IPS-20b (cell line): ENCODE measurements around the gene SORL1.
"Not testable (repeated sequence)": the region's sequence is repeated elsewhere in the genome, so short reads cannot be mapped to it uniquely, and the experiment has no call there.

ENCODE experiments used
- H3K27ac ChIP-seq: one replicate; pipeline ENCODE4 v1.5.1; 2013; ENCODE audit warnings: low read length
- H3K27me3 ChIP-seq: 2 replicates; pipeline ENCODE4 v1.6.1; 2013; ENCODE audit warnings: mild to moderate bottlenecking, low read length, inconsistent platforms; ENCODE audit not compliant: insufficient read depth
- H3K36me3 ChIP-seq: 2 replicates; pipeline ENCODE4 v1.6.1; 2013; ENCODE audit warnings: low read depth, mild to moderate bottlenecking, inconsistent platforms, low read length, moderate library complexity; ENCODE audit not compliant: insufficient read depth
- H3K4me1 ChIP-seq: 2 replicates; pipeline ENCODE4 v1.6.1; 2013; ENCODE audit warnings: mild to moderate bottlenecking, control low read depth, inconsistent platforms, low read length, moderate library complexity; ENCODE audit not compliant: insufficient read depth
- H3K4me3 ChIP-seq: 2 replicates; pipeline ENCODE4 v1.5.1; 2013; ENCODE audit warnings: mild to moderate bottlenecking, low read length, inconsistent platforms
- H3K9ac ChIP-seq: 2 replicates; pipeline ENCODE4 v1.6.1; 2013; ENCODE audit warnings: low read depth, mild to moderate bottlenecking, inconsistent platforms, low read length, moderate library complexity
- H3K9me3 ChIP-seq: 2 replicates; pipeline ENCODE4 v1.6.1; 2013; ENCODE audit warnings: mild to moderate bottlenecking, low read depth, low read length, inconsistent platforms; ENCODE audit not compliant: insufficient read depth

SORL1 gene

DNA sequence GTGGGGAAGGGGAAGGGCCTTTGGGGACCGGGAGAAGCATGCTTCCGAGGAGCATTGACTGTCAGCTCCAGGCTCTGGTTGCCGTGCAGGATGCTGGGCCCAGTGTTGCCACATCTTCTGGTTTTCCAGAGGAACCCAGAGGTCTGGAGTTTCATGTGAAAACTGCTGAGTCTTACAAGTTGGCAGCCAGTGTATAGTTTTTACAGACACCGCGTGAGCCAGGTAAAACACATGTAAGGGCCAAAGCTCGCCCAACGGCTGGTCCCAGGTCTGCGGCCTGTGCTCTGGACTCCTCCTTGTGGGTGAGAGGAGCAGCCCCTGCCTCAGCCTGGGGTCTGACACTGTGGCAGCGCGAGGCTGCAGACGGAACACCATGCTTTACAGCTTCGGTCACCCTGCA lies 19.1 kb downstream of the SORL1 start:
- Histone ChIP-seq H3K27me3 (no peaks in the 10 kb centered on the region), H3K27ac (no peak overlapping the region), H3K4me3 (no peak overlapping the region), H3K9ac (no peak overlapping the region), H3K4me1 (peaks cover 19% of the 10 kb centered on the region), H3K9me3 (no peaks in the 10 kb centered on the region), H3K36me3 (peaks cover 38% of the 10 kb centered on the region)

DNA sequence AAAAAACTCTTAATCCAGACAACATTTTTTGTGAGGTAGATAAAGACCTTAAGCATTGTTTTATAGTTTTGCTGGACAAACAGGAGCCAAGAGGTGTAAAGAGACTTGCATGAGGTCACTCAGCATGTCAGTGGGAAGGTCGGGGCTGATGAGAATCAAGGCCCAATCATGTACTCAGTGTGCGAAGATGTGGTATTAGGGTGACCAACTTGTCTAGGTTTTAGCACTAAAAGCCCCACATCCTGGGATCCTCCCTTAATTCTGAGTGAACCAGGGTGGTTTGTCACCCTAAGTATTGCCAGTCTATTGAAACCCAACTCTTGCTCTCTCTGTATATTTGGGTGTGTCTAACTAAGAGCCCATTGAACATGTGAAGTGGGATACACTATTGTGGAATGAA lies 20.2 kb downstream of the SORL1 start:
- H3K9ac ChIP-seq, result no peak overlapping the region
- no peak overlapping the region for H3K27ac ChIP-seq
- no peaks in the 10 kb centered on the region for H3K9me3 ChIP-seq
- H3K27me3 ChIP-seq, result no peaks in the 10 kb centered on the region
- H3K4me3 ChIP-seq, result no peak overlapping the region
- H3K36me3 ChIP-seq, result peaks cover 38% of the 10 kb centered on the region
- H3K4me1 ChIP-seq, result peaks cover 13% of the 10 kb centered on the region

DNA sequence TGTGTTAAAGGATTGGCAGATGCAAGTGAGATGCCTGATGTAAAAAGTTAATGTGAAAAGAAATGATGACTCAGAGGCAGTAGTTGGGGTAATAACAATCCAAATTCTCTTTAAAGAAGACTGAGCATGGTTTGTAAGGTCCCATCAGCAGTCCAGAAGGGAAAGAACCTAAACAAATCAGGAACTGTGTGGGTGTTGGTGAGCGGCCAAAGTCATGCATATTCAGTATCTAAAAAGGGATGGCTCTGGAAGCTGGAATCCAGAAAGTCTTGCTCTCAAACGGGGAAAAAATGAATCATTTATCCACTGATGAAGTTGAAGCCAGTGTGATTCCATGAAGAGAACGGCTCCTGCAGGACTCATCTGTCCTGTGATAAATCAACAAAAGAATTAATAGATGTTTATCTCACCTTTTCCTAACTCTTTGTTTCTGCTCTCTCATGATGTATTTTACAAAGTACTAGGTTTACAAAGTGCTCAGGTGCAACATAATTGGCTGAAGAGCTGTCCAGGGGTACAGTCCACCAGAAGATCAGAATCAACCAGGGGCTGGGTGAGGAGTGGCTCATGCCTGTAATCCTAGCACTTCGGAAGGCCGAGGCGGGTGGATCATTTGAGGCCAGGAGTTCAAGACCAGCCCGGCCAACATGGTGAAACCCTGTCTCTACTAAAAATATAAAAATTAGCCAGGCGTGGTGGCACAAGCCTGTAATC lies 21.1 kb downstream of the SORL1 start:
- no peaks in the 10 kb centered on the region for H3K27me3 ChIP-seq
- no peak overlapping the region for H3K4me3 ChIP-seq
- H3K9me3 ChIP-seq, result no peaks in the 10 kb centered on the region
- H3K36me3 ChIP-seq, result peaks cover 41% of the 10 kb centered on the region
- H3K27ac ChIP-seq, result no peak overlapping the region
- H3K4me1 ChIP-seq, result peaks cover 8% of the 10 kb centered on the region; the same call in 1 of the 2 replicates
- H3K9ac ChIP-seq, result no peak overlapping the region

DNA sequence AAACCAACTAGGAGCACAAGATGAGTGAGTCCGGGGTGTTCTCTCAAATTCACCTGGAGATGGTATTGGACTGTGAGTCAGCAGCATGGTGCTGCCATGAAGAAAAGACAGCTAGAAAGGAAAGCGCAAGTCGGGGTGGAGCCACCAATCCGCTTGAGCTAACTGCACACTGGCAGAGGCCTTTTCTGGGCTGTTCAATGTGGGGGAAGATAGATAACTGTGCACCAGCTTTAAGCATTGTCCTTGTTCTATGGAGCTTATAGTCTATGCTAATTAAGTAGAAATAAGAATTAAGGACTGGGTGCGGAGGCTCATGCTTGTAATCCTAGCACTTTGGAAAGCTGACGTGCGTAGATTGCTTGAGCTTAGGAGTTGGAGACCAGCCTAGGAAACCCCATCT lies 22.6 kb downstream of the SORL1 start:
- Histone ChIP-seq H3K27me3 (no peaks in the 10 kb centered on the region), H3K9ac (no peak overlapping the region), H3K9me3 (no peaks in the 10 kb centered on the region), H3K4me1 (peaks cover 18% of the 10 kb centered on the region), H3K27ac (no peak overlapping the region), H3K4me3 (no peak overlapping the region), H3K36me3 (peaks cover 44% of the 10 kb centered on the region)

DNA sequence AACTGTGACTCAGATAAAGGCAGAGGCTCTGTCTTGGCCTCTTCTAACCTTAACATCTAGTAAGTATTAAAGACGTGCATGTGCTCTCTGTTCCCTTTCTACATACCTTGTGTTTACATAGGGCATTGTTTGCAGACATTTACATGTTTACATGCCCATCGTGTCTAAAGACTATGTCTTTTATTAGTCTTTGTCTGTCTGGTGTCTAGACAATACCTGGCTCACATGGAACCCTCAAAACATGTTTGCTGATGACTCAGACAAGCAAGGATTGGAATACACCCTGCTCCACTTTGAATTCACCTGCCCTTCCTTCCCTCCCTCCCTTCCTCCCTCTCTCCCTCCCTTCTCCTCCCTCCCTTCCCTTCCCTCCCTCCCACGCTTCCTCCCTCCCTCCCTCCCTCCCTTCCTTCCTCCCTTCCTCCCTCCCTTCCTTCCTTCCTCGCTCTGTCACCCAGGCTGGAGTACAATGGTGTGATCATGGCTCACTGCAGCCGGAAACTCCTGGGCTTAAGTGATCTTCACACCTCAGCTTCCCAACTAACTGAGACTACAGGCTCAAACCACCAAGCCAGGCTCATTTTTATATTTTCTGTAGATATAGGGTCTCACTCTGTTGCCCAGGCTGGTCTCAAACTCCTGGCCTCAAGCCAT lies 24.4 kb downstream of the SORL1 start:
- H3K9ac ChIP-seq, result no peak overlapping the region
- no peak overlapping the region for H3K4me3 ChIP-seq
- peaks cover 26% of the 10 kb centered on the region for H3K36me3 ChIP-seq
- H3K27me3 ChIP-seq, result no peaks in the 10 kb centered on the region
- peaks cover 21% of the 10 kb centered on the region for H3K4me1 ChIP-seq
- no peak overlapping the region for H3K27ac ChIP-seq
- no peaks in the 10 kb centered on the region for H3K9me3 ChIP-seq

DNA sequence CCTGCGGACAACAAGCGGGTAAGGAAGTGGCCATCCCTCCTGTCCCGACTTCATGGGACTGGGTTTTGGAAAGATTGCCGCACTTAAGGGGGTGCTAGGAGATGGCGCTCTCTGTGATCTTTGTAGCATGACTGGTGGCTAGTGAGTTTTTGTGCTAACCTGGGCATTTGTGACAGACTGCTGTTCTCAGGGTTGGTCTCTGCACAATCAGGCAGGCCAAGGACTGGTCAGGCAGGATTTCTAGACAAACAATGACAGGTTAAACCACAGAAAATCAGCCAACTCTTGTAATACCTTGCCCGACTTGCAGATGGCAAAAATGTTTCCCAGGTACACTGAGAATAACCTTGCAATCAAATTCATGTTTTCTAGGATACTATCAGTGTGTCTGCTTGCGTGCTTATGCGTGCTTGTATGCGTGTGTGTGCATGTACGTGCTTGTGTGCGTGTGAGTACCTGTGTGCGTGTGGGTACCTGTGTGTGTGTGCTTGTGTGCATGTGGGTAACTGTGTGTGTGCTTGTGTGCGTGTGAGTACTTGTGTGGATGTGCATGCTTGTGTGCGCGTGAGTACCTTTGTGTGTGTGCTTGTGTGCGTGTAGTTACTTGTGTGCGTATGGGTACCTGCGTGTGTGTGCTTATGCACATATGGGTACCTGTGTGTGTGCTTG lies 26.2 kb downstream of the SORL1 start:
- peak overlapping the region; percentile 54; the same call in 1 of the 2 replicates for H3K9ac ChIP-seq
- peaks cover 31% of the 10 kb centered on the region for H3K4me1 ChIP-seq
- H3K27ac ChIP-seq, result peak overlapping the region; percentile 77
- H3K4me3 ChIP-seq, result peak overlapping the region; percentile 49; the same call in 1 of the 2 replicates
- H3K9me3 ChIP-seq, result no peaks in the 10 kb centered on the region
- no peaks in the 10 kb centered on the region for H3K27me3 ChIP-seq
- H3K36me3 ChIP-seq, result peaks cover 21% of the 10 kb centered on the region

DNA sequence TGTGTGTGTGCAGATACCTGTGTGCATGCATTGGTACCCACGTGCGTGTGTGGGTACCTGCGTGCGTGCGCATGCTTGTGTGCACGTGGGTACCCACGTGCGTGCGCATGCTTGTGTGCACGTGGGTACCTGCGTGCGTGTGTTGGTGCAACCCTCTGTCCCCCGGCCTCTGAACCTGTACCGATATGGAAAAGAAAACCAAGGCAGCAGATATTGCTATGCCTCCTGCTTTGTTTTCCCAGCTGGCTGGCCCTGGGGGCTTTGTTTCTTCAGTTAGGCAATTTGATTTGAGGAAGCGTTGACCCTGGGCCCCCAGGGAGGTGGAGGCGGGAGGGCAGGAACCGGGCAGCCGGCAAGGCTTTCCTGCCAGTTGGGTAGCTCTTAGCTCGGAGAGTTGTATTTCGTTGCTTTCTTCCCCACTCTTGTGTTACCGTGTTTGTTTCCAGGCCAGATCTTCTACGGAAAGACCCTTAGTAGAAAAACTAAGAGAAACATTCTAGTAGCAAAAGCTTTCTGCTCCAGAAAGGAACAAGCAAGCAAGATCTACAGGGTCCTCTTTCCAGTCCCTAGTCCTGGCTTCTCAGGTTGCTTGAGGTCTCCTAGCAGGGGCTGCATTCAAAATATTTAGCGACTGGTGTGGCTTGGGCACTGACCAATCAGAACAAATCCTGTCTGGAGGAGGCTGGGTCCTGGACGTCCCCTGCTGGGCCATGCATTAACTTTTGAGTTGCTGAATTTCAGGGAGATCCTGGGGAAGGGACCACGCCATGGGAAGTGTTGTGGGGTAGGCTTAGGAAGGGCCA lies 27.0 kb downstream of the SORL1 start:
- Histone ChIP-seq H3K27ac (peak overlapping the region; percentile 77), H3K4me1 (peaks cover 31% of the 10 kb centered on the region), H3K9me3 (no peaks in the 10 kb centered on the region), H3K9ac (peak overlapping the region; percentile 54; the same call in 1 of the 2 replicates), H3K4me3 (peak overlapping the region; percentile 49; the same call in 1 of the 2 replicates), H3K27me3 (no peaks in the 10 kb centered on the region), H3K36me3 (peaks cover 28% of the 10 kb centered on the region)

DNA sequence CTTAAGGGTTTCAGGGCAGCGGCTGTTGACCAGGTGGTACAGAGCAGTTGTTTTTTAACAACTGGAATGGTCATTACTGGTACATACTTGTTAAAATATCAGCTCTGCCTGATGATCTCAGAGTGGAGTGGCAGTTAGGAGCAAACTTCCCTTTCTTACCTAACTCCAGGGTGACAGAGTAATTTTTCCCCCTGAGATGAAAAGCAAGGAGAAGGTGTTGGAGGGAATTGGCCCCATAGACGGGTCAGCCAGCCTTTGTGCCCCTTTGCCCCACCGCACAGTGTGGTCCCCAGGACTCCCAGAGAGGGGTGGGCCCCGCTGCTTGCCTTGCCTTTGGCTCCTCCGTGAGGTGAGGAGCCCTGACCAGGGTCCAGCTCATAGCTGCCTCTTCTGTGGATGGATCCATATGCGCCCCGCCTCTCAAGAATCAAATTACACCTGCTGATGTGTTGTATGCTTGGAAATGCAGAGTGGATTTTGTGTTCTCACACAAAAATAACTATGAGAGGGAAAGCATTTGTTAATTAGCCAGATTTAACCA lies 27.7 kb downstream of the SORL1 start:
- H3K36me3 ChIP-seq, result peaks cover 34% of the 10 kb centered on the region
- no peaks in the 10 kb centered on the region for H3K27me3 ChIP-seq
- H3K27ac ChIP-seq, result peak overlapping the region; percentile 19
- H3K9me3 ChIP-seq, result no peaks in the 10 kb centered on the region
- peak overlapping the region; percentile 49; the same call in 1 of the 2 replicates for H3K4me3 ChIP-seq
- H3K9ac ChIP-seq, result no peak overlapping the region
- peaks cover 31% of the 10 kb centered on the region for H3K4me1 ChIP-seq

DNA sequence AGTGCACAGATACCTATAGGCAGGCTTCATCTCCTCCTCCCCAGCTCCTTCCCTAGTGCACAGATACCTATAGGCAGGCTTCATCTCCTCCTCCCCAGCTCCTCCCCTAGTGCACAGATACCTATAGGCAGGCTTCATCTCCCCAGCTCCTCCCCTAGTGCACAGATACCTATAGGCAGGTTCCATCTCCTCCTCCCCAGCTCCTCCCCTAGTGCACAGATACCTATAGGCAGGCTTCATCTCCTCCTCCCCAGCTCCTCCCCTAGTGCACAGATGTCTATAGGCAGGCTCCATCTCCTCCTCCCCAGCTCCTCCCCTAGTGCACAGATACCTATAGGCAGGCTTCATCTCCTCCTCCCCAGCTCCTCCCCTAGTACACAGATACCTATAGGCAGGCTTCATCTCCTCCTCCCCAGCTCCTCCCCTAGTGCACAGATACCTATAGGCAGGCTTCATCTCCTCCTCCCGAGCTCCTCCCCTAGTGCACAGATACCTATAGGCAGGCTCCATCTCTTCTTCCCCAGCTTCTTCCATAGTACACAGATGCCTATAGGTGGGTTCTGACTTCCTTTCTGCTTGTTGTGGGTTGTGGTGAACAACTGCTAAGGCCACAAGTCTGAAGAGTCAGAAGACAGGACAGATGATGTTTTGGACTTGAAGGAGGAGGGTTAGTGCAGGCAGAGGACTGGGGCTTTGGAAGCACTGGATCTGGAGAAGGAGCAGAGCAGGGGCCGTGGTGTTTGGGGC lies 29.5 kb downstream of the SORL1 start:
- H3K36me3 ChIP-seq, result peaks cover 36% of the 10 kb centered on the region
- not testable (repeated sequence) for H3K27me3 ChIP-seq, H3K4me3 ChIP-seq, H3K9me3 ChIP-seq
- peaks cover 31% of the 10 kb centered on the region for H3K4me1 ChIP-seq
- H3K9ac ChIP-seq, result 0 out of 2 replicates have a peak overlapping the region, but pooled peaks have one; percentile 41
- H3K27ac ChIP-seq, result peak overlapping the region; percentile 58

DNA sequence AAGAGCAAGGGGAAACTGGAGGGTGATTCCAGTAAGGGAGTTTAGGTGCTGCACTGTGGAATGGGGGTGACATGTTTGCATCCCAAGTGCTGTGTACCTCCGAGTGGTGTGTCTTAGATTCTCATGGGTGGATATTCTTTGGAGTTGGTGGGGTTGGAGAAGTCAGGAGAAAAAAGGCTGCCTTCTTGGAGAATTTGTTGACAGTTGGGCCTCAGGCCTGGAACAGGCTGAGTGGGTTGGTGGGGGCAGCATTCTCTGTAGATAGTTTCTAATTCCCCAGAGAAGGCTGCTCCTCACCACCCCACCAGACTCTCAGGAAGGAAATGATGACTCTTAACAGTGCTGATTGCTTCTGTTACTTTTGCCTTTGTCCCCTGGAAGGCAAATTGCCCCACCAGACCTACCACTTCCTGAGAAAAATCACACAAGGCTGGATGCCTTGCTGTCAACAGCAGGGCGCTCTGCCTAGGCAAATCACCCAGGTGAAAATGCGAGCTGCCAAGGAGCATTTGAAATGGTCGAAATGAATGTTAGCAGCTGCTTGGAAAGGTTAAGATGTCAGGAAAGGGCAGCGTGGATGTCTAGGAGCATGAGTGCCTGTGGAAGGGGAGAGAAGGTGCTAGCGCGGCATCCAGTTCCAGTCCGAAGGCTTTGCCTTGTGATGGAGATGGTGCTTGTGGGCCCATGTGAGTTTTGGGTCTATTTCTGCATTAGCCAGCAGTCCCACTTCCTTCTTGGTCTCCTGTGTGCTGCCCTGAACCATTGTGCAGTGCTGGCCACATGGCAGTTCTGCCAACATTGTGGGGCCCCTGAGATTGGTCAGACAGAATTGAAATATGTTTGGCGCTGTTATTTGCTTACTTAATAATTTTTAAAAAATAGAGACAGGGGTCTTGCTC lies 30.4 kb downstream of the SORL1 start:
- H3K9me3 ChIP-seq, result no peaks in the 10 kb centered on the region
- H3K27ac ChIP-seq, result peak overlapping the region; percentile 58
- H3K36me3 ChIP-seq, result peaks cover 44% of the 10 kb centered on the region; the same call in 1 of the 2 replicates
- peaks cover 29% of the 10 kb centered on the region for H3K4me1 ChIP-seq
- H3K4me3 ChIP-seq, result no peak overlapping the region
- peak overlapping the region; percentile 41; the same call in 1 of the 2 replicates for H3K9ac ChIP-seq
- H3K27me3 ChIP-seq, result no peaks in the 10 kb centered on the region
